HCT116 (cell line): Measurements from ENCODE around the gene BRCA2. TPM values are rescaled to one million over a fixed set of nuclear protein-coding genes. Genes with fewer than 3 reads are reported as not detected.

Experiments used
- ATAC-seq: fragments of 200-7000 bp; cut with Tn5 transposase; 2 replicates; pipeline ENCODE4 v1.9.1; 2020; ENCODE audit warnings: mild to moderate bottlenecking, moderate library complexity
- BruUV-seq: library from RNA; stranded (reverse); fragments of 400-500 nt; replicated peaks from 2 replicates; lab custom pipeline; 2021; lab: Mats Ljungman, UMichigan
- CTCF ChIA-PET: fragments of 300-600 bp; sonication (Branson Sonifier 250); formaldehyde crosslinking; loops from one replicate; lab custom pipeline; 2021; ENCODE audit warnings: antibody characterized with exemption; lab: Charles Lee
- POLR2A ChIA-PET: fragments of 300-600, 350-600 bp; sonication (Branson Sonifier 250); formaldehyde crosslinking; loops from one replicate; lab custom pipeline; 2021; ENCODE audit warnings: antibody characterized with exemption; lab: Charles Lee
- RAD21 ChIA-PET, 2 experiments: fragments of 300-600 bp; sonication (Branson Sonifier 250); formaldehyde crosslinking; loops; one replicate each; lab custom pipeline; 2023; ENCODE audit warnings: low total read pairs in 2 of 2; ENCODE audit not compliant: uncharacterized antibody in 2 of 2, unreplicated experiment in 2 of 2, low non-redundant PET in 1 of 2; lab: Charles Lee
- DNase-seq: peaks from one replicate; pipeline ENCODE4 v3.0.0-alpha.2; 2010; ENCODE audit warnings: low read depth, low spot score
- H2AFZ ChIP-seq: fragments of 200-600 bp; shearing (Covaris generic), sonication (generic); 2 replicates; pipeline ENCODE4 v1.6.1; 2017; ENCODE audit warnings: low read depth, mixed run types, mixed read lengths, antibody characterized with exemption, low read length; ENCODE audit not compliant: poor library complexity, severe bottlenecking
- H3K27ac ChIP-seq: 2 replicates; pipeline ENCODE4 v1.5.1; 2012; ENCODE audit warnings: low read depth, low read length
- H3K27me3 ChIP-seq: fragments of 200-600 bp; sonication (generic); 2 replicates; pipeline ENCODE4 v1.6.1; 2016; ENCODE audit warnings: mixed run types, low read length, mixed read lengths; ENCODE audit not compliant: insufficient read depth
- H3K36me3 ChIP-seq, 2 experiments: fragments of 200-500 bp in 1 of 2; fragments of 200-600 bp in 1 of 2; sonication (Bioruptor generic) in 1 of 2; sonication (generic) in 1 of 2; 2 replicates each; pipeline versions ENCODE4 v1.5.1 to v1.6.1; 2014 to 2016; ENCODE audit warnings: low read length in 2 of 2, inconsistent platforms in 1 of 2, mixed read lengths in 1 of 2, mixed run types in 1 of 2; ENCODE audit not compliant: insufficient read depth in 2 of 2, control insufficient read depth in 1 of 2
- H3K4me1 ChIP-seq, 2 experiments: fragments of 200-600 bp in 1 of 2; sonication (generic) in 1 of 2; 2 replicates each; pipeline versions ENCODE4 v1.5.1 to v1.6.1; 2012 to 2017; ENCODE audit warnings: low read length in 2 of 2, inconsistent platforms in 1 of 2, mild to moderate bottlenecking in 1 of 2, mixed read lengths in 1 of 2, mixed run types in 1 of 2, moderate library complexity in 1 of 2; ENCODE audit not compliant: insufficient read depth in 2 of 2, control insufficient read depth in 1 of 2
- H3K4me2 ChIP-seq: fragments of 200-600 bp; sonication (generic); 2 replicates; pipeline ENCODE4 v1.6.1; 2017; ENCODE audit warnings: mixed run types, low read length, mixed read lengths
- H3K4me3 ChIP-seq, 2 experiments: fragments of 200-600 bp in 1 of 2; sonication (generic) in 1 of 2; replicated peaks in 1 of 2; 2 replicates each; pipeline ENCODE4 v1.5.1; 2011 to 2016; ENCODE audit warnings: low read length in 2 of 2, control low read depth in 1 of 2, low read depth in 1 of 2, mild to moderate bottlenecking in 1 of 2, mixed read lengths in 1 of 2, mixed run types in 1 of 2
- H3K79me2 ChIP-seq: fragments of 200-600 bp; sonication (generic); 2 replicates; pipeline ENCODE4 v1.6.1; 2017; ENCODE audit warnings: mild to moderate bottlenecking, mixed run types, low read length, moderate library complexity, mixed read lengths; ENCODE audit not compliant: insufficient read depth
- H3K9ac ChIP-seq: fragments of 200-600 bp; sonication (generic); 2 replicates; pipeline ENCODE4 v1.6.1; 2016; ENCODE audit warnings: low read length, mixed read lengths
- H3K9me2 ChIP-seq: fragments of 200-600 bp; sonication (generic), shearing (Covaris generic); 2 replicates; pipeline ENCODE4 v1.6.1; 2017; ENCODE audit warnings: mixed run types, mild to moderate bottlenecking, moderate library complexity; ENCODE audit not compliant: insufficient read depth
- H3K9me3 ChIP-seq, 2 experiments: fragments of 200-500 bp in 1 of 2; fragments of 200-600 bp in 1 of 2; sonication (Bioruptor generic) in 1 of 2; sonication (generic) in 1 of 2; 2 replicates each; pipeline ENCODE4 v1.6.1; 2014 to 2017; ENCODE audit warnings: low read length in 2 of 2, mixed read lengths in 2 of 2, inconsistent platforms in 1 of 2, low read depth in 1 of 2, mild to moderate bottlenecking in 1 of 2, mixed run types in 1 of 2, moderate library complexity in 1 of 2; ENCODE audit not compliant: control insufficient read depth in 1 of 2, insufficient read depth in 1 of 2
- H4K20me1 ChIP-seq: fragments of 200-600 bp; sonication (generic), shearing (Covaris generic); 2 replicates; pipeline ENCODE4 v1.6.1; 2017; ENCODE audit warnings: mixed run types, mild to moderate bottlenecking, moderate library complexity; ENCODE audit not compliant: insufficient read depth
- CBX3 ChIP-seq: IDR thresholded peaks from 2 replicates; pipeline ENCODE4 v1.6.1; 2012; ENCODE audit warnings: low read depth
- CEBPB ChIP-seq: IDR thresholded peaks from 2 replicates; pipeline ENCODE4 v1.6.1; 2012; ENCODE audit warnings: low read depth
- EGR1 ChIP-seq: IDR thresholded peaks from 2 replicates; pipeline ENCODE4 v1.6.1; 2012; ENCODE audit warnings: low read depth
- EZH2 ChIP-seq: fragments of 200-600 bp; sonication (generic); IDR thresholded peaks from 2 replicates; pipeline ENCODE4 v1.6.1; 2017; ENCODE audit warnings: antibody characterized with exemption, mixed run types
- FOSL1 ChIP-seq: IDR thresholded peaks from 2 replicates; pipeline ENCODE4 v1.6.1; 2012; ENCODE audit warnings: low read depth
- JUND ChIP-seq: IDR thresholded peaks from 2 replicates; pipeline ENCODE4 v1.6.1; 2012
- POLR2A ChIP-seq: IDR thresholded peaks from 2 replicates; pipeline ENCODE4 v1.7.0; 2011; ENCODE audit warnings: borderline replicate concordance; ENCODE audit not compliant: insufficient read depth, insufficient read length; ENCODE audit errors: extremely low read depth
- POLR2AphosphoS5 ChIP-seq: IDR thresholded peaks from 2 replicates; pipeline ENCODE4 v1.6.1; 2011; ENCODE audit warnings: mild to moderate bottlenecking, low read depth, low read length, moderate library complexity
- RAD21 ChIP-seq: IDR thresholded peaks from 2 replicates; pipeline ENCODE4 v1.6.1; 2012; ENCODE audit warnings: low read depth, mild to moderate bottlenecking
- SIN3A ChIP-seq: IDR thresholded peaks from 2 replicates; pipeline ENCODE4 v1.6.1; 2012; ENCODE audit warnings: low read depth
- SRF ChIP-seq: IDR thresholded peaks from 2 replicates; pipeline ENCODE4 v1.6.1; 2012; ENCODE audit warnings: low read depth
- TCF7L2 ChIP-seq: IDR thresholded peaks from 2 replicates; pipeline ENCODE4 v1.7.0; 2011; ENCODE audit warnings: borderline replicate concordance, inconsistent platforms; ENCODE audit not compliant: insufficient read depth, insufficient read length; ENCODE audit errors: extremely low read depth
- YY1 ChIP-seq: IDR thresholded peaks from 2 replicates; pipeline ENCODE4 v1.6.1; 2011; ENCODE audit warnings: low read length, low read depth, moderate library complexity, mild to moderate bottlenecking; ENCODE audit not compliant: insufficient replicate concordance; ENCODE audit errors: extremely low read depth
- ZFX ChIP-seq: fragments of 450-650 bp; IDR thresholded peaks from 2 replicates; pipeline ENCODE4 v1.6.1; 2017
- ZNF274 ChIP-seq: fragments of 200-500 bp; sonication (Bioruptor generic); IDR thresholded peaks from 2 replicates; pipeline ENCODE4 v1.6.1; 2014; ENCODE audit warnings: mild to moderate bottlenecking, low read depth, low read length, inconsistent platforms
- intact Hi-C: fragments of 100-400 bp; cut with micrococcal nuclease; formaldehyde crosslinking; loops from 2 replicates; pipeline ENCODE4 v1.10.0; 2022
- total RNA-seq: library from RNA; stranded (reverse); gene quantifications from one replicate; pipeline ENCODE4 v1.2.1, GENCODE V29; 2021; ENCODE audit not compliant: unreplicated experiment
- TF ChIP-seq, protein P1 (sequence below): IDR thresholded peaks from 2 replicates; pipeline ENCODE4 v1.6.1; 2012
- TF ChIP-seq, protein P2 (sequence below): IDR thresholded peaks from 2 replicates; pipeline ENCODE4 v1.6.1; 2011; ENCODE audit warnings: mild to moderate bottlenecking, low read length, moderate library complexity; ENCODE audit not compliant: insufficient replicate concordance; ENCODE audit errors: extremely low read depth
- TF ChIP-seq, protein P3 (sequence below), 3 experiments: fragments of 200-600 bp in 1 of 3; sonication (generic) in 1 of 3; IDR thresholded peaks in 2 of 3; conservative IDR thresholded peaks in 1 of 3; 2 replicates each; pipeline ENCODE4 v1.5.1; 2012 to 2017; ENCODE audit warnings: low read depth in 2 of 3, low read length in 2 of 3, antibody characterized with exemption in 1 of 3, borderline replicate concordance in 1 of 3, control low read depth in 1 of 3, mild to moderate bottlenecking in 1 of 3, mixed read lengths in 1 of 3, mixed run types in 1 of 3, moderate library complexity in 1 of 3; ENCODE audit not compliant: insufficient read depth in 1 of 3
- TF ChIP-seq, protein P4 (sequence below): IDR thresholded peaks from 2 replicates; pipeline ENCODE4 v1.6.1; 2012
- TF ChIP-seq, protein P5 (sequence below): IDR thresholded peaks from 2 replicates; pipeline ENCODE4 v1.6.1; 2012; ENCODE audit warnings: low read depth

BRCA2 gene
- total RNA-seq, 1 experiment from 2014 or later, result 14.2 TPM

DNA sequence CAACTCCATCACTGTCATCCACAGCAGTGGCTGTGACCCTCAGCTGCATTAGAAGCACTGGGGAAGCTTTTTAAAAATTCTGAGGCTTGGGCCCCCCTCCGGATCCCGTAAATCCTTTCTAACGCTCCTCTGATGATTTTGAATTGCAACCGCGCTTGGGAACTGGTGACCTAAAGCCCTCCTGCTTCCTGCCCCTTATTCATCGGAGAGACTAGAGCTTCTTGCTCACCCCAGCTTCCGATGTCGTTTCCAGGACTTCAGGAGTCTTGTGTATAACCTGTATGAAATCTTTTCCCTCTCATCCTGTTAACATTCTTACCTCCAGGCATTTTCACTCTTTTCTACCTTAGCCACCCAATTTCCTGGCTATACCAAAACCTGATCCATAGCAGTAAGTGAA is 14.9 kb upstream of the BRCA2 start:
- Histone ChIP-seq H3K9ac (no peak overlapping the region), H3K36me3 (no peaks in the 10 kb centered on the region), H3K4me2 (no peak overlapping the region), H3K4me3 (no peak overlapping the region), H3K9me2 (no peaks in the 10 kb centered on the region), H3K9me3 (no peaks in the 10 kb centered on the region), H2AFZ (no peak overlapping the region), H3K27ac (no peak overlapping the region), H3K4me1 (no peaks in the 10 kb centered on the region), H4K20me1 (no peaks in the 10 kb centered on the region), H3K79me2 (no peaks in the 10 kb centered on the region), H3K27me3 (peaks cover 58% of the 10 kb centered on the region)
- no TSS peak for BruUV-seq
- ChIA-PET RAD21 (no interaction called here), CTCF (no interaction called here), POLR2A (no interaction called here)
- no peak for DNase-seq
- intact Hi-C loops, result no loop called here
- no peak for ATAC-seq
- TF ChIP-seq EZH2 (no peak), YY1 (no peak), SIN3A (no peak), EGR1 (no peak), ZNF274 (no peak), FOSL1 (no peak), SRF (no peak), ZFX (no peak), POLR2AphosphoS5 (no peak), CBX3 (no peak), POLR2A (no peak), JUND (no peak), CEBPB (no peak), TCF7L2 (no peak), RAD21 (no peak)
- TF ChIP-seq, protein P1, sequence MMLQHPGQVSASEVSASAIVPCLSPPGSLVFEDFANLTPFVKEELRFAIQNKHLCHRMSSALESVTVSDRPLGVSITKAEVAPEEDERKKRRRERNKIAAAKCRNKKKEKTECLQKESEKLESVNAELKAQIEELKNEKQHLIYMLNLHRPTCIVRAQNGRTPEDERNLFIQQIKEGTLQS, result no peak
- TF ChIP-seq, protein P2, sequence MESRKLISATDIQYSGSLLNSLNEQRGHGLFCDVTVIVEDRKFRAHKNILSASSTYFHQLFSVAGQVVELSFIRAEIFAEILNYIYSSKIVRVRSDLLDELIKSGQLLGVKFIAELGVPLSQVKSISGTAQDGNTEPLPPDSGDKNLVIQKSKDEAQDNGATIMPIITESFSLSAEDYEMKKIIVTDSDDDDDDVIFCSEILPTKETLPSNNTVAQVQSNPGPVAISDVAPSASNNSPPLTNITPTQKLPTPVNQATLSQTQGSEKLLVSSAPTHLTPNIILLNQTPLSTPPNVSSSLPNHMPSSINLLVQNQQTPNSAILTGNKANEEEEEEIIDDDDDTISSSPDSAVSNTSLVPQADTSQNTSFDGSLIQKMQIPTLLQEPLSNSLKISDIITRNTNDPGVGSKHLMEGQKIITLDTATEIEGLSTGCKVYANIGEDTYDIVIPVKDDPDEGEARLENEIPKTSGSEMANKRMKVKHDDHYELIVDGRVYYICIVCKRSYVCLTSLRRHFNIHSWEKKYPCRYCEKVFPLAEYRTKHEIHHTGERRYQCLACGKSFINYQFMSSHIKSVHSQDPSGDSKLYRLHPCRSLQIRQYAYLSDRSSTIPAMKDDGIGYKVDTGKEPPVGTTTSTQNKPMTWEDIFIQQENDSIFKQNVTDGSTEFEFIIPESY, result no peak
- TF ChIP-seq, protein P3, sequence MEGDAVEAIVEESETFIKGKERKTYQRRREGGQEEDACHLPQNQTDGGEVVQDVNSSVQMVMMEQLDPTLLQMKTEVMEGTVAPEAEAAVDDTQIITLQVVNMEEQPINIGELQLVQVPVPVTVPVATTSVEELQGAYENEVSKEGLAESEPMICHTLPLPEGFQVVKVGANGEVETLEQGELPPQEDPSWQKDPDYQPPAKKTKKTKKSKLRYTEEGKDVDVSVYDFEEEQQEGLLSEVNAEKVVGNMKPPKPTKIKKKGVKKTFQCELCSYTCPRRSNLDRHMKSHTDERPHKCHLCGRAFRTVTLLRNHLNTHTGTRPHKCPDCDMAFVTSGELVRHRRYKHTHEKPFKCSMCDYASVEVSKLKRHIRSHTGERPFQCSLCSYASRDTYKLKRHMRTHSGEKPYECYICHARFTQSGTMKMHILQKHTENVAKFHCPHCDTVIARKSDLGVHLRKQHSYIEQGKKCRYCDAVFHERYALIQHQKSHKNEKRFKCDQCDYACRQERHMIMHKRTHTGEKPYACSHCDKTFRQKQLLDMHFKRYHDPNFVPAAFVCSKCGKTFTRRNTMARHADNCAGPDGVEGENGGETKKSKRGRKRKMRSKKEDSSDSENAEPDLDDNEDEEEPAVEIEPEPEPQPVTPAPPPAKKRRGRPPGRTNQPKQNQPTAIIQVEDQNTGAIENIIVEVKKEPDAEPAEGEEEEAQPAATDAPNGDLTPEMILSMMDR (IDR thresholded peaks at IDR 0.05 in 2 of 3, conservative IDR thresholded peaks at IDR 0.05 in 1 of 3; ENCODE audit: borderline replicate concordance in 1 of 3, insufficient read depth in 1 of 3, low read depth in 2 of 3, low read length in 2 of 3), result no peak
- TF ChIP-seq, protein P4, sequence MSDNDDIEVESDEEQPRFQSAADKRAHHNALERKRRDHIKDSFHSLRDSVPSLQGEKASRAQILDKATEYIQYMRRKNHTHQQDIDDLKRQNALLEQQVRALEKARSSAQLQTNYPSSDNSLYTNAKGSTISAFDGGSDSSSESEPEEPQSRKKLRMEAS, result no peak
- TF ChIP-seq, protein P5, sequence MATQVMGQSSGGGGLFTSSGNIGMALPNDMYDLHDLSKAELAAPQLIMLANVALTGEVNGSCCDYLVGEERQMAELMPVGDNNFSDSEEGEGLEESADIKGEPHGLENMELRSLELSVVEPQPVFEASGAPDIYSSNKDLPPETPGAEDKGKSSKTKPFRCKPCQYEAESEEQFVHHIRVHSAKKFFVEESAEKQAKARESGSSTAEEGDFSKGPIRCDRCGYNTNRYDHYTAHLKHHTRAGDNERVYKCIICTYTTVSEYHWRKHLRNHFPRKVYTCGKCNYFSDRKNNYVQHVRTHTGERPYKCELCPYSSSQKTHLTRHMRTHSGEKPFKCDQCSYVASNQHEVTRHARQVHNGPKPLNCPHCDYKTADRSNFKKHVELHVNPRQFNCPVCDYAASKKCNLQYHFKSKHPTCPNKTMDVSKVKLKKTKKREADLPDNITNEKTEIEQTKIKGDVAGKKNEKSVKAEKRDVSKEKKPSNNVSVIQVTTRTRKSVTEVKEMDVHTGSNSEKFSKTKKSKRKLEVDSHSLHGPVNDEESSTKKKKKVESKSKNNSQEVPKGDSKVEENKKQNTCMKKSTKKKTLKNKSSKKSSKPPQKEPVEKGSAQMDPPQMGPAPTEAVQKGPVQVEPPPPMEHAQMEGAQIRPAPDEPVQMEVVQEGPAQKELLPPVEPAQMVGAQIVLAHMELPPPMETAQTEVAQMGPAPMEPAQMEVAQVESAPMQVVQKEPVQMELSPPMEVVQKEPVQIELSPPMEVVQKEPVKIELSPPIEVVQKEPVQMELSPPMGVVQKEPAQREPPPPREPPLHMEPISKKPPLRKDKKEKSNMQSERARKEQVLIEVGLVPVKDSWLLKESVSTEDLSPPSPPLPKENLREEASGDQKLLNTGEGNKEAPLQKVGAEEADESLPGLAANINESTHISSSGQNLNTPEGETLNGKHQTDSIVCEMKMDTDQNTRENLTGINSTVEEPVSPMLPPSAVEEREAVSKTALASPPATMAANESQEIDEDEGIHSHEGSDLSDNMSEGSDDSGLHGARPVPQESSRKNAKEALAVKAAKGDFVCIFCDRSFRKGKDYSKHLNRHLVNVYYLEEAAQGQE, result no peak
- TF ChIP-seq, all 23 proteins: peak for 0
